Mucosa of rectum (tissue), 2 donors: Measurements from ENCODE around the gene FRMD4A.

Source experiments
- H3K27ac ChIP-seq, 2 donors: one replicate each; pipeline ENCODE4 v1.7.0; 2013; ENCODE audit warnings: inconsistent platforms in 2 of 2, low read depth in 2 of 2, low read length in 2 of 2
- H3K27me3 ChIP-seq, 2 donors: one replicate each; pipeline ENCODE4 v1.7.0; 2013; ENCODE audit warnings: low read length in 2 of 2; ENCODE audit not compliant: control insufficient read depth in 2 of 2, insufficient read depth in 2 of 2
- H3K36me3 ChIP-seq, 2 donors: one replicate each; pipeline ENCODE4 v1.7.0; 2013; ENCODE audit warnings: low read length in 2 of 2; ENCODE audit not compliant: control insufficient read depth in 2 of 2, insufficient read depth in 2 of 2
- H3K4me1 ChIP-seq, 2 donors: one replicate each; pipeline ENCODE4 v1.7.0; 2013; ENCODE audit warnings: low read length in 2 of 2, mild to moderate bottlenecking in 1 of 2; ENCODE audit not compliant: control insufficient read depth in 2 of 2, insufficient read depth in 2 of 2
- H3K4me3 ChIP-seq, 2 donors: one replicate each; pipeline ENCODE4 v1.7.0; 2013; ENCODE audit warnings: low read length in 2 of 2
- H3K9ac ChIP-seq, 2 donors: one replicate each; pipeline ENCODE4 v1.7.0; 2013; ENCODE audit warnings: low read length in 2 of 2, low read depth in 1 of 2, mild to moderate bottlenecking in 1 of 2
- H3K9me3 ChIP-seq, 2 donors: one replicate each; pipeline ENCODE4 v1.7.0; 2013; ENCODE audit warnings: low read length in 2 of 2; ENCODE audit not compliant: control insufficient read depth in 2 of 2
- donor health status: healthy.
- donor health status: Normal muscosa, but diverticular disease.

The FRMD4A gene

GRCh38 chr10:13844651-13845050 is 486.1 kb downstream of the FRMD4A start:
- Histone ChIP-seq H3K9ac (no peak overlapping the region), H3K27ac (no peak overlapping the region), H3K4me3 (no peak overlapping the region), H3K4me1 (no peaks in the 10 kb centered on the region), H3K9me3 (no peaks in the 10 kb centered on the region), H3K27me3 (no peaks in the 10 kb centered on the region), H3K36me3 (no peaks in the 10 kb centered on the region)

- H3K4me3 ChIP-seq = no peak overlapping the region
- H3K4me1 ChIP-seq = peaks cover 0 to 4% of the 10 kb centered on the region in 2 donors
- H3K36me3 ChIP-seq = no peaks in the 10 kb centered on the region
- H3K9me3 ChIP-seq = no peaks in the 10 kb centered on the region
- H3K27ac ChIP-seq = no peak overlapping the region
- no peaks in the 10 kb centered on the region for H3K27me3 ChIP-seq
- H3K9ac ChIP-seq = no peak overlapping the region
These were observed 488.6 kb downstream of the FRMD4A start for GRCh38 chr10:13842117-13842516.

GRCh38 chr10:13840036-13840435 is 490.7 kb downstream of the FRMD4A start:
- Histone ChIP-seq H3K9me3 (no peaks in the 10 kb centered on the region), H3K27me3 (no peaks in the 10 kb centered on the region), H3K36me3 (no peaks in the 10 kb centered on the region), H3K9ac (no peak overlapping the region), H3K4me1 (peaks cover 2 to 4% of the 10 kb centered on the region in 2 donors), H3K27ac (no peak overlapping the region), H3K4me3 (no peak overlapping the region)

- Histone ChIP-seq H3K36me3 (no peaks in the 10 kb centered on the region), H3K27ac (no peak overlapping the region), H3K27me3 (no peaks in the 10 kb centered on the region), H3K4me1 (peaks cover 2 to 4% of the 10 kb centered on the region in 2 donors), H3K9ac (no peak overlapping the region), H3K9me3 (no peaks in the 10 kb centered on the region), H3K4me3 (no peak overlapping the region)
These were observed 491.2 kb downstream of the FRMD4A start for GRCh38 chr10:13839430-13839990.

- Histone ChIP-seq H3K27ac (no peak overlapping the region), H3K4me1 (peaks cover 2 to 4% of the 10 kb centered on the region in 2 donors)
These were observed 491.7 kb downstream of the FRMD4A start for GRCh38 chr10:13839030-13839429.

GRCh38 chr10:13837966-13838365 is 492.8 kb downstream of the FRMD4A start:
- no peaks in the 10 kb centered on the region for H3K36me3 ChIP-seq
- H3K27me3 ChIP-seq = no peaks in the 10 kb centered on the region
- H3K9ac ChIP-seq = no peak overlapping the region
- peaks cover 2 to 4% of the 10 kb centered on the region in 2 donors for H3K4me1 ChIP-seq
- no peaks in the 10 kb centered on the region for H3K9me3 ChIP-seq
- no peak overlapping the region for H3K4me3 ChIP-seq
- H3K27ac ChIP-seq = no peak overlapping the region

More at GRCh38 chr10:13839030-13839429, 491.7 kb downstream of the FRMD4A start:
- H3K27me3 ChIP-seq = no peaks in the 10 kb centered on the region
- no peak overlapping the region for H3K4me3 ChIP-seq
- no peak overlapping the region for H3K9ac ChIP-seq
- no peaks in the 10 kb centered on the region for H3K36me3 ChIP-seq
- H3K9me3 ChIP-seq = no peaks in the 10 kb centered on the region

- Histone ChIP-seq H3K9me3 (no peaks in the 10 kb centered on the region), H3K27ac (no peak overlapping the region), H3K36me3 (no peaks in the 10 kb centered on the region), H3K4me3 (no peak overlapping the region), H3K9ac (no peak overlapping the region), H3K4me1 (peaks cover 2 to 4% of the 10 kb centered on the region in 2 donors), H3K27me3 (no peaks in the 10 kb centered on the region)
These were observed 496.0 kb downstream of the FRMD4A start for GRCh38 chr10:13834581-13835286.

GRCh38 chr10:13831711-13832141 is 499.0 kb downstream of the FRMD4A start:
- no peaks in the 10 kb centered on the region for H3K9me3 ChIP-seq
- H3K27ac ChIP-seq = peak overlapping the region in 1 of 2 donors; percentile 17
- no peaks in the 10 kb centered on the region for H3K27me3 ChIP-seq
- peaks cover 0 to 2% of the 10 kb centered on the region in 2 donors for H3K4me1 ChIP-seq
- H3K4me3 ChIP-seq = no peak overlapping the region
- no peaks in the 10 kb centered on the region for H3K36me3 ChIP-seq
- H3K9ac ChIP-seq = no peak overlapping the region

- peaks cover 0 to 2% of the 10 kb centered on the region in 2 donors for H3K4me1 ChIP-seq
These were observed 500.3 kb downstream of the FRMD4A start for GRCh38 chr10:13830385-13830784.

GRCh38 chr10:13829790-13830189 is 500.9 kb downstream of the FRMD4A start:
- H3K4me3 ChIP-seq = no peak overlapping the region
- no peaks in the 10 kb centered on the region for H3K27me3 ChIP-seq
- H3K9me3 ChIP-seq = no peaks in the 10 kb centered on the region
- no peak overlapping the region for H3K9ac ChIP-seq
- H3K4me1 ChIP-seq = no peaks in the 10 kb centered on the region
- H3K36me3 ChIP-seq = no peaks in the 10 kb centered on the region
- H3K27ac ChIP-seq = no peak overlapping the region

More at GRCh38 chr10:13830385-13830784, 500.3 kb downstream of the FRMD4A start:
- H3K27me3 ChIP-seq = no peaks in the 10 kb centered on the region
- H3K27ac ChIP-seq = no peak overlapping the region
- no peak overlapping the region for H3K9ac ChIP-seq
- no peaks in the 10 kb centered on the region for H3K9me3 ChIP-seq
- H3K36me3 ChIP-seq = no peaks in the 10 kb centered on the region
- no peak overlapping the region for H3K4me3 ChIP-seq
